Measurements from ENCODE around the gene PRKCE. TPM values are rescaled to one million over a fixed set of nuclear protein-coding genes. Genes with fewer than 3 reads are reported as not detected.

The PRKCE gene
- total and polyA plus RNA-seq, 4 donors = 2.5 to 38.6 (median 5.8) TPM

DNA sequence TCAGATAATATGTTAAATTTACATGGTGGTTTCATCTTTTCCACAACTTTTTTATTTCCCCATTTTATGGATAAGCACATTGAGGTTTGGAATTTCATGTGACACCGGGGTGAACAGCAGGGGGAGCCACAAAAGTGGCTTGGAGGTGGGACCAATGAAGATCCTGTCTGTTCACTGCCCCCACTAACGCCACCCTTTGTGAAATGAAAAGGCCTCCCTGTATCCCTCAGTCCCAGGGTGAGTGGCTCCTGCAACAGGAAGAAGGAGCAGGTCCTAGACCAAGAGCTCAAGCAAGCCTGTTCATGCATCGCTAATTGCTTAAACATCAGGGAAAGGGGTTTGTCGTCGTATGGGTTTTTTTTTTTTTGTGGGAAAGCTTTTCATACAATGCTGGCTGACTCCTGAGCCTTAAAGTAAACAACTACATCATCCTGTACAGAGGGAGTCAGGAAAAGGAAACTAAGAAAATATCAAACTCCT, 377.9 kb downstream of the PRKCE start:
- Histone ChIP-seq H3K36me3 (ENCODE audit: control insufficient read depth in 4 of 4, insufficient read depth in 3 of 4, low read depth in 1 of 4, low read length in 3 of 4) (peaks cover 0 to 2% (median 0%) of the 10 kb centered on the region in 4 donors), H3K9ac (ENCODE audit: low read depth in 1 of 2, low read length in 2 of 2) (no peak overlapping the region), H3K27me3 (ENCODE audit: control insufficient read depth in 4 of 4, insufficient read depth in 4 of 4, low read length in 3 of 4) (no peaks in the 10 kb centered on the region), H3K9me3 (ENCODE audit: control insufficient read depth in 4 of 4, low read length in 3 of 4) (no peaks in the 10 kb centered on the region), H3K4me1 (ENCODE audit: control insufficient read depth in 4 of 4, insufficient read depth in 4 of 4, low read length in 3 of 4) (peaks cover 1 to 47% (median 32%) of the 10 kb centered on the region in 4 donors), H3K27ac (ENCODE audit: low read depth in 1 of 2, low read length in 2 of 2) (peak overlapping the region in 1 of 2 donors; percentile 36), H3K4me3 (ENCODE audit: low read depth in 1 of 3, low read length in 3 of 3) (no peak overlapping the region)
- TF ChIP-seq, protein P1, sequence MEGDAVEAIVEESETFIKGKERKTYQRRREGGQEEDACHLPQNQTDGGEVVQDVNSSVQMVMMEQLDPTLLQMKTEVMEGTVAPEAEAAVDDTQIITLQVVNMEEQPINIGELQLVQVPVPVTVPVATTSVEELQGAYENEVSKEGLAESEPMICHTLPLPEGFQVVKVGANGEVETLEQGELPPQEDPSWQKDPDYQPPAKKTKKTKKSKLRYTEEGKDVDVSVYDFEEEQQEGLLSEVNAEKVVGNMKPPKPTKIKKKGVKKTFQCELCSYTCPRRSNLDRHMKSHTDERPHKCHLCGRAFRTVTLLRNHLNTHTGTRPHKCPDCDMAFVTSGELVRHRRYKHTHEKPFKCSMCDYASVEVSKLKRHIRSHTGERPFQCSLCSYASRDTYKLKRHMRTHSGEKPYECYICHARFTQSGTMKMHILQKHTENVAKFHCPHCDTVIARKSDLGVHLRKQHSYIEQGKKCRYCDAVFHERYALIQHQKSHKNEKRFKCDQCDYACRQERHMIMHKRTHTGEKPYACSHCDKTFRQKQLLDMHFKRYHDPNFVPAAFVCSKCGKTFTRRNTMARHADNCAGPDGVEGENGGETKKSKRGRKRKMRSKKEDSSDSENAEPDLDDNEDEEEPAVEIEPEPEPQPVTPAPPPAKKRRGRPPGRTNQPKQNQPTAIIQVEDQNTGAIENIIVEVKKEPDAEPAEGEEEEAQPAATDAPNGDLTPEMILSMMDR (IDR thresholded peaks at IDR 0.05; ENCODE audit: low read depth, low read length, missing input control) = no peak
- TF ChIP-seq, protein P2, sequence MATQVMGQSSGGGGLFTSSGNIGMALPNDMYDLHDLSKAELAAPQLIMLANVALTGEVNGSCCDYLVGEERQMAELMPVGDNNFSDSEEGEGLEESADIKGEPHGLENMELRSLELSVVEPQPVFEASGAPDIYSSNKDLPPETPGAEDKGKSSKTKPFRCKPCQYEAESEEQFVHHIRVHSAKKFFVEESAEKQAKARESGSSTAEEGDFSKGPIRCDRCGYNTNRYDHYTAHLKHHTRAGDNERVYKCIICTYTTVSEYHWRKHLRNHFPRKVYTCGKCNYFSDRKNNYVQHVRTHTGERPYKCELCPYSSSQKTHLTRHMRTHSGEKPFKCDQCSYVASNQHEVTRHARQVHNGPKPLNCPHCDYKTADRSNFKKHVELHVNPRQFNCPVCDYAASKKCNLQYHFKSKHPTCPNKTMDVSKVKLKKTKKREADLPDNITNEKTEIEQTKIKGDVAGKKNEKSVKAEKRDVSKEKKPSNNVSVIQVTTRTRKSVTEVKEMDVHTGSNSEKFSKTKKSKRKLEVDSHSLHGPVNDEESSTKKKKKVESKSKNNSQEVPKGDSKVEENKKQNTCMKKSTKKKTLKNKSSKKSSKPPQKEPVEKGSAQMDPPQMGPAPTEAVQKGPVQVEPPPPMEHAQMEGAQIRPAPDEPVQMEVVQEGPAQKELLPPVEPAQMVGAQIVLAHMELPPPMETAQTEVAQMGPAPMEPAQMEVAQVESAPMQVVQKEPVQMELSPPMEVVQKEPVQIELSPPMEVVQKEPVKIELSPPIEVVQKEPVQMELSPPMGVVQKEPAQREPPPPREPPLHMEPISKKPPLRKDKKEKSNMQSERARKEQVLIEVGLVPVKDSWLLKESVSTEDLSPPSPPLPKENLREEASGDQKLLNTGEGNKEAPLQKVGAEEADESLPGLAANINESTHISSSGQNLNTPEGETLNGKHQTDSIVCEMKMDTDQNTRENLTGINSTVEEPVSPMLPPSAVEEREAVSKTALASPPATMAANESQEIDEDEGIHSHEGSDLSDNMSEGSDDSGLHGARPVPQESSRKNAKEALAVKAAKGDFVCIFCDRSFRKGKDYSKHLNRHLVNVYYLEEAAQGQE (IDR thresholded peaks at IDR 0.05) = no peak
- no peak for TF ChIP-seq EGR1 (IDR thresholded peaks at IDR 0.05; ENCODE audit: low read depth in 2 of 2)
- TF ChIP-seq, protein P3, sequence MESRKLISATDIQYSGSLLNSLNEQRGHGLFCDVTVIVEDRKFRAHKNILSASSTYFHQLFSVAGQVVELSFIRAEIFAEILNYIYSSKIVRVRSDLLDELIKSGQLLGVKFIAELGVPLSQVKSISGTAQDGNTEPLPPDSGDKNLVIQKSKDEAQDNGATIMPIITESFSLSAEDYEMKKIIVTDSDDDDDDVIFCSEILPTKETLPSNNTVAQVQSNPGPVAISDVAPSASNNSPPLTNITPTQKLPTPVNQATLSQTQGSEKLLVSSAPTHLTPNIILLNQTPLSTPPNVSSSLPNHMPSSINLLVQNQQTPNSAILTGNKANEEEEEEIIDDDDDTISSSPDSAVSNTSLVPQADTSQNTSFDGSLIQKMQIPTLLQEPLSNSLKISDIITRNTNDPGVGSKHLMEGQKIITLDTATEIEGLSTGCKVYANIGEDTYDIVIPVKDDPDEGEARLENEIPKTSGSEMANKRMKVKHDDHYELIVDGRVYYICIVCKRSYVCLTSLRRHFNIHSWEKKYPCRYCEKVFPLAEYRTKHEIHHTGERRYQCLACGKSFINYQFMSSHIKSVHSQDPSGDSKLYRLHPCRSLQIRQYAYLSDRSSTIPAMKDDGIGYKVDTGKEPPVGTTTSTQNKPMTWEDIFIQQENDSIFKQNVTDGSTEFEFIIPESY (IDR thresholded peaks at IDR 0.05) = no peak
- whole genome bisulfite sequencing = 77% methylated on average over 5 of the region's 5 CpGs
- DNase-seq (ENCODE audit: low spot score) = no peak

DNA sequence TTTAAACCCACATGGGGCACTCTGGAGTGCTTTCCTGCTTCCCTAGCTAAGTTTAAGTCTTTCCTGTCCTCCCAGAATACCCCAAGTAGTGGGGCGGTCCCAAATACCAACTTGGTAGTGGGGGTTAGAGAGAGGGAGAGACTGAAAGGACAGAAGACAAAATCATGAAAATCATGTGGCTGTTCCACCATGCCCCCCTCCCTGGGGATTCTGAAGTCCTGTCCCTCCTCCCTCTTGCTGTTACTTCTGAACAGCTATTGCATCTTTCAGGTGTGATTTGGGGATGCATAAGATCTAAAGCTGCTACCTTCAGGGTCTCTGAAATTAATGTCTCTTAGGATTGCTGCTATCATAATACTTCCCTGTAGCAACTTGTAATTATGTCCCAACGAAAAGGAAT, 378.9 kb downstream of the PRKCE start:
- 94% methylated on average over 2 of the region's 2 CpGs for WGBS
- no peaks in the 10 kb centered on the region for H3K9me3 ChIP-seq (ENCODE audit: control insufficient read depth in 4 of 4, low read length in 3 of 4)
- H3K27me3 ChIP-seq (ENCODE audit: control insufficient read depth in 4 of 4, insufficient read depth in 4 of 4, low read length in 3 of 4) = no peaks in the 10 kb centered on the region
- H3K27ac ChIP-seq (ENCODE audit: low read depth in 1 of 2, low read length in 2 of 2) = peak overlapping the region in 1 of 2 donors; percentile 20
- TF ChIP-seq TAF1 (conservative IDR thresholded peaks at IDR 0.05) (no peak), HNF4A (conservative IDR thresholded peaks at IDR 0.05) (no peak), SP1 (IDR thresholded peaks at IDR 0.05) (no peak), RXRA (IDR thresholded peaks at IDR 0.05) (no peak), YY1 (IDR thresholded peaks at IDR 0.05) (no peak), FOXA1 (IDR thresholded peaks at IDR 0.05) (no peak), NR2F2 (IDR thresholded peaks at IDR 0.05) (no peak), EGR1 (IDR thresholded peaks at IDR 0.05; ENCODE audit: low read depth in 2 of 2) (no peak), GABPA (IDR thresholded peaks at IDR 0.05 in 1 of 2, conservative IDR thresholded peaks at IDR 0.05 in 1 of 2) (no peak), JUND (IDR thresholded peaks at IDR 0.05) (no peak), RAD21 (IDR thresholded peaks at IDR 0.05) (no peak)
- TF ChIP-seq, protein P4, sequence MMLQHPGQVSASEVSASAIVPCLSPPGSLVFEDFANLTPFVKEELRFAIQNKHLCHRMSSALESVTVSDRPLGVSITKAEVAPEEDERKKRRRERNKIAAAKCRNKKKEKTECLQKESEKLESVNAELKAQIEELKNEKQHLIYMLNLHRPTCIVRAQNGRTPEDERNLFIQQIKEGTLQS (IDR thresholded peaks at IDR 0.05) = no peak
- TF ChIP-seq, protein P2 (IDR thresholded peaks at IDR 0.05) = no peak
- TF ChIP-seq, protein P5, sequence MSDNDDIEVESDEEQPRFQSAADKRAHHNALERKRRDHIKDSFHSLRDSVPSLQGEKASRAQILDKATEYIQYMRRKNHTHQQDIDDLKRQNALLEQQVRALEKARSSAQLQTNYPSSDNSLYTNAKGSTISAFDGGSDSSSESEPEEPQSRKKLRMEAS (IDR thresholded peaks at IDR 0.05) = no peak
- no peak for DNase-seq (ENCODE audit: low spot score)
- peaks cover 4 to 53% (median 37%) of the 10 kb centered on the region in 4 donors for H3K4me1 ChIP-seq (ENCODE audit: control insufficient read depth in 4 of 4, insufficient read depth in 4 of 4, low read length in 3 of 4)
- no peak overlapping the region for H3K4me3 ChIP-seq (ENCODE audit: low read depth in 1 of 3, low read length in 3 of 3)
- H3K9ac ChIP-seq (ENCODE audit: low read depth in 1 of 2, low read length in 2 of 2) = no peak overlapping the region
- H3K36me3 ChIP-seq (ENCODE audit: control insufficient read depth in 4 of 4, insufficient read depth in 3 of 4, low read depth in 1 of 4, low read length in 3 of 4) = peaks cover 0 to 2% (median 0%) of the 10 kb centered on the region in 4 donors

Data from liver (tissue), 9 donors.